Pulmonary artery endothelial cell (primary cell): ENCODE results near the gene ENOX1. TPM values are rescaled to one million over a fixed set of nuclear protein-coding genes. Genes with fewer than 3 reads are reported as not detected.

ENCODE experiments used
- DNase-seq: peaks from one replicate; pipeline ENCODE4 v3.0.0-alpha.2; 2011; ENCODE audit warnings: low read depth, low spot score
- total RNA-seq: library from RNA; depleted of rRNA; stranded (reverse); fragments of >200 nt; gene quantifications from 2 replicates; pipeline ENCODE4 v1.2.3, GENCODE V29; 2014

Gene ENOX1
- total RNA-seq, 1 donor from 2014 or later, result 7.1 TPM

DNA sequence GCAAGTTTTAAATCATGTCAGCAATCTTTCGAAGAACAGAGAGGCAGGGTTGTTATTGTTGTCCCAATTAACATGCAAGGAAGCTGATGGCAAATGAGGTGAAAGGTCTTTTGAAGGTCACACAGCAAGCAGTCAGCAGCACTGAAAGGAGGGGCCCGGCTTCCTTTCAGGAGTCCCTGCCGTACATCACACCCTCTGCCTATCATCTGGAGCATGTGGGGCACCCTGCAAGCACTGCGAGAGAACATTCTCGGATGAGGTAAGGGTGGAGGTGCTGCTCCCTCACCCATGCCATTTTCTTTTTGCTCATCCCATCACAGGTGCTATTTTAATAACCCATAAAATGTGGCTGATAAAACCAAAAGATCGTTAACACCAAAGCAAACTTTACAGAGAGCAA, 111.2 kb downstream of the ENOX1 start:
- no peak for DNase-seq

DNA sequence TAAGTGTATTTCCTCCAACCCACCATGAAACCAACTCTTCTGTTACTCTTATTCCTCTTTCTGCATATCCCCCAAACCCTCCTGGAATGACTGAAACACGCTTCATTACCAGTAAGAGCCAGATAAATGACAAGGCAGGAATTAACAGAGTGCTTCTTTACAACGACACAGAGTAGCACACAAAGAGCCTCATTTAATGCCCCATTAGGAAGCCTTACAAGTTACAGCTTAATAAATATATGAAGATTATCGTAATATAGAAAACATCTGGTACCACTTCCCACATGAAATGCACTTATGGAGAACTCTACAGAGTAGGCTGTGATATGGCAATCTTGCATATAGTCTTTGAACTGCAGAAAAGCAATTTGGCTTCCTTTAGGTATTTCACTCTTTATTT, 116.8 kb downstream of the ENOX1 start:
- DNase-seq, result no peak

DNA sequence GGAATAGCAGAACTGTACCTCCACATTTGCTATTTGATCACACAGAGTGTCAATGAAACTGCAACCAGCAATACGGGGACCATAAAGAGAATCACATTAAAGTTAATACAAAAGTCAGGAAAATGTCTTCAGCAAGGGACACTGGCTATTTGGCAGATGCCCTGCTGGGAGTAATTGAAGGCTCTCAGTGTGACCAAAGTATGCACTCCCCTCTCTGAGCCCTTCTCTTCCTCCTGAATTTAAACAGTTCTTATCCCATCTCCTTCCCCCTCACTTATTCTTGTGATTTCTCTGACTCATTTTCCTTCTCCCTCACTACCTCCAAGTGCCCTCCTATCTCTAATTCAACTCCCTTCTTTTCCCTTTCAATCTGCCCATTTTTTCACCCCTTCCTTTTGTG, 117.7 kb downstream of the ENOX1 start:
- no peak for DNase-seq

DNA sequence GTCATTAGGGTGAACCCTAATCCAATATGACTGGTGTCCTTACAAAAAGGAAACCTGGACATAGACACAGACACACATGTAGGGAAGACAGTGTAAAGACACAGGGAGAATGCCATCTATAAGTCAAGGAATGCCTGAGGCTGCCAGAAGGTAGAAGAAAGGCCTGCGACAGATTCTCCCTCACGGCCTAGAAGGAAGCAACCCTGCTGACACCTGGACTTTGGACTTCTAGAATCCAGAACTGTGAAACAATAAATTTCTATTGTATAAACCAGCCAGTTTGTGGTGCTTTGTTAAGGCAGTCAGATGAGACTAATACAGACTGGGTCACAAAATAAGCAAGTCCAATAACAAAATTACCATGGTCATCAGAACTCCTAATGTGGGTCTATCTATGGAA, 120.4 kb downstream of the ENOX1 start:
- no peak for DNase-seq

DNA sequence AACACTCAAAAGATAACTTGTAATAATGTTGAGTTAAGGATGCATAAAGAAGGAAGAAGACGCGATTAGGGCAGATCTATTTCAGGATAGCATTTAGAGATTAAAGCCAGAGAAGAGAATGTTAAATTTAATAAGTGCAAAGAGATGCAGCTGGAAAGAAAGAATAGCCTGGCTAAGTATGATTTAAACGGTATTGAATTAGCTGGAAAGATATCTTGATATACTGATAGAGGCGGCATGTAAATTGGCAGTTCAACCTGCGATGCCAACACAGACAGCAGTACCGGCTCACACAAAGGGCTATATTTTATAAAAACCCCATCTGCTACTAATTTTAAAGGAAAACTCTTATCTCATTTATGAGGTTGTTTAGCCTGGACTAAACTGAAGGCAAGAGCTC, 121.4 kb downstream of the ENOX1 start:
- no peak for DNase-seq

DNA sequence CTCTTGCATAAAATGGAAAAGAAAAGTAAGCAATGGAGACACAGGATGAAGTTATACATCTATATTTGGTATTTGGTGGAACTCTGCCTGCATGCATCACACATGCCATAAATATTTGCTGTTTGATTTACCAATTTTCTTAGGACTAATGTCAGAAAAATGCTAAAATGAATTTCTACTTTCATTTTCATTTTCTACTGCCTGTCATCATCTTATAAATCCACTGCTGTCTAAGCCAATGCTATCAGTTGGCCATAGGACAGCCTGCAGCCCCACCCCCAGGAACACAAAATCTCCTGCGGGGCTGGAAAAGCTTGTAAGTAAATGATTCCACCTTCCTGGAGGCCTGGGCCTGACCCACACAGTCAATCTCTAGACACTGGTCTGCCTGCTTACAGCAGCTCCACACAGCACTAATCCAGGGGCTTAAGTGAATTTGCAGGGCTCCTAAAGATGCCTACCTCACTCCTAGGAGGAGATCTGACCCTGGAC, 122.0 kb downstream of the ENOX1 start:
- no peak for DNase-seq

DNA sequence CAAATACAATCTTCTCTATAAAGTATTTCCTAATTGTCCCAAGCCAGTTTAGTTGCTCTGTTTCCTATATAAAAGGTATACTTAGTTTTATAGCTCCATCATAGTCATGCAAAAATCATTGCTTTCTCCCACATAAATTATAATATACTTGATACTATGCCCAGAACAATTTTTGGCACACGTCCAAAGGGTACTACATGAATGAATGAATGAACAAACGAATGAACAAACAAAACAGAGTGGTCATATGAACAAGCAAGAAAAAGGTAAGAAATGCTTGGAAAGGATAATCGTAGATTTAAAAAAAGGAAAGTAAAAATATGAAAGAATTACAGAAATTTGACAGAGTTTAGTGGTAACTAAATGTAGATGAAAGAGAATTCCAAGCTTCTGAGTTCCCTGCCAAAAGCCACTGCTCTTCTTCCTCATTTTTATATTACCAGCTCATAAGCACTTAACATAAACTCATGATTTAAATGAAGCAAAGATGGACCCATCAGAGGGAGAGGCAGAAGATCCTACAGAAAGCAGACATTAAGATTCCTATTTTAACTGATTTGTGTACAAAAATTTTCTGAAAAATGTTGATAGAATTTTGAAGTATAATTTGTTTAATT, 123.2 kb downstream of the ENOX1 start:
- no peak for DNase-seq

DNA sequence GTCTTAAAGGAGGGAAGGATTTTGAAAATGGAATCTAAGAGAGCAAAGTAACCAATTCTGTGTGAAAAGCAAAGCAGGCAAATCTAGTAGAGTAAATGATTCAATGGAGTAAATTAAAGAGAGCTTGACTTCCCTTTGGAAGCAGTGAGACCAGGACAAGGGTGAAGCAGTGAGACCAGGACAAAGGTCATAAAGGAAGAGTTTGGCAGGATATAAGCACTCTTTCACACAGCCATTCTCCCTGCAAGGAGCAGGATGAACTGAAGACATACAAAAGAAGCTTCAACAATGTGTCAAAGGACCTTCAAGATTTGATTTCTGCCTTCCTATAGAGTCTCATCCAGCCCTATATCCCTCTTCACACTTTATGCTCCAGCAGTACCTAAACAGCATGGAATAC, 123.8 kb downstream of the ENOX1 start:
- DNase-seq, result no peak

DNA sequence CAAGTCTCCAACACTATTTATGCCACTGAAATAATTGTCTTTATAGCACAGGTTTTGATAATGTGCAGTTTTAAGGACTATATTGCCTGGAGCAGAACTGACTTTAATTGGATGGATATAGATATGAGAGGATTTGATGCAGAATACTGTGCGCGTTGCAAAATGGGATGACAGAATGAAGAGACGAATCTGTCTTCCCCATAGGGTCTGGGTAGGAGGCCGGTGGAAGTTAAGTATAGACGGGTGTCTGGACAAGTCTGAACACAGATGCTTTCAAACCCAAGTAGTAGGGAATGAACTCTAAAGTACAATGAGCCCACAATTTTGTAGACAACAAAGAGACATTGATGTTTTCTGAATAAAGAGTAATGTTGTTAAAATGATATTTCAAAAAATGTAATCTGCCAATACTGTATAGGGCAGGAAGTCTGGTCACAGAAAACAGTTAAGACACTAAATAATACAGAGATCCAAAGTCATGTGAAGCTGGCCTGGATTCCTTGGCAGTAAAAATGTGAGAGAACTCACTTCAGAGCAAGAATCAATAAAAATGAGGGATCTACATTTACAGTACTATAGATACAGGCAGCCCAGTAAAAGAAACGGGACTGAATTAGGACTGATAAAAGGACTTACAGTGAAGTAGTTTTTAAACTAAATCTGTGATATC, 125.5 kb downstream of the ENOX1 start:
- DNase-seq, result no peak

DNA sequence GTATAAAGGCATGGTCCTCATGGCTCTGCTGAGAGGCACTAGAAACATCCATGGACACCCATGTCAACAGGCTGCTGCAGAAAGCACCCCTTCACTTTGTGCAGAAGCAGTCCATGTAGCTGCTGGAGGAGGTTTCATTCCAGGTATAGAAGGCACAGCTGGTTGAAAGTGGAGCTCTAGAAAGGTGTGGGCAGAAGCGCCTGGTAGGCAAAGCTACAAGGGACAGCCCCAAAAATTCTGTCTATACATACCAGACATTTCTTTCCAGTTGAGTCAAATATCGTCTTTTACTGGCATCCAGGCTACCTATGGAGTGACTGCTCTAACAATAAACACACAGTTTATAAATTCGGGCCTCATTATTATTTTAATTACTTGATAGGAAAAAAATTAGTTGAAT, 129.3 kb downstream of the ENOX1 start:
- DNase-seq, result no peak

DNA sequence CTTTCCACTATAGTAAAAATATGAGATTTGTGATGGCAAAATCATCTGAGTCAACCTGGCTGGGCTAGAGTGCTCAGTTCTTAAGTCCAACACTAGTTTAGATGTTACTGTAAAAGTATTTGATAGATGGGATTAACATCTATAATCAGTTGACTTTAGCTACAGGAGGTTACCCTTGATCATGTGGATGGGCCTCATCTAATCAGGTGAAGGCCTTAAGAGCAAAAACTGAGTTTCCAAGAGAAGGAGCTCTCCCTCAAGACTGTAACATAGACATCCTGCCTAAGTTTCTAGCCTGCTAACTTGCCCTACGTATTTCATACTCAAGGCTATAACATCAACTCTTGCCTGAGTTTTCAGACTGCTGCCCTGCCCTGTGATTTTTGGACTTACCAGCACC, 132.8 kb downstream of the ENOX1 start:
- no peak for DNase-seq

DNA sequence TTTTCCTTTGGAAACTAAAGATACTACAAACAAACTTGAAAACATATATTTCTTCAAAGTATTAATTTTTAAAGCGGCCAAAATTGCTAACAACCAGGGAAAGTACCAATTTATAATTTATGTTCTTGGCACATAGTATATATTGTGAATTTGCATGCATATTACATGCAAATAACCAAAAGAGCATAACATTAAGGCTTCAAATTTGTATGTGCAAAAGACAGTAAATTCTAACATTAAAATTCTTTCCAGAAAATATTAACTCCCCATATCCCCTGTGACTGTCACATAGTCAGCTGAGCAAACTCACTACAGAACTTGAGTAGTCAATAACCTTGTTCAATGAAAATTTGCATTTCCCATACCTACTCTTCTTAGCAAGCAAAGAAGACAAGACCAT, 133.4 kb downstream of the ENOX1 start:
- DNase-seq, result no peak

DNA sequence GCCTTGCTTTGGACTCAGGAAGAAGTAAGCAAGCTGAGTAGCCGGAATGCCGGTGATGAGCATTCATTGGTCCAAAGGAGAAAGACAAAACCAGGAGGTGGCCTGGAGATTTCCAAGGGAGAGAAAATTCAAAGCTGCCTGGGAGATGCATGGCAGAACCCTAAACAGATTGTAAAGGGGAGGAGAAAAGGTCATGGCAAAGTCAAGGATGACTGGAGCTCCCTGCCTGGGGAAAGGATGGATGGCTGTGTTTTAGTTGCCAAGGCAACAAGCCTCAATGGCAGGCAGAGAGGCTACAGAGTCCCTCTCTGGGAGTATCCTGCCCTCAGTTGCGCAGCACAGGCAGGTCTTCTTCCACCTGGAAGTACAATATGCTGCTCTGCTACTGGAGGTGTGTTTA, 134.0 kb downstream of the ENOX1 start:
- no peak for DNase-seq

DNA sequence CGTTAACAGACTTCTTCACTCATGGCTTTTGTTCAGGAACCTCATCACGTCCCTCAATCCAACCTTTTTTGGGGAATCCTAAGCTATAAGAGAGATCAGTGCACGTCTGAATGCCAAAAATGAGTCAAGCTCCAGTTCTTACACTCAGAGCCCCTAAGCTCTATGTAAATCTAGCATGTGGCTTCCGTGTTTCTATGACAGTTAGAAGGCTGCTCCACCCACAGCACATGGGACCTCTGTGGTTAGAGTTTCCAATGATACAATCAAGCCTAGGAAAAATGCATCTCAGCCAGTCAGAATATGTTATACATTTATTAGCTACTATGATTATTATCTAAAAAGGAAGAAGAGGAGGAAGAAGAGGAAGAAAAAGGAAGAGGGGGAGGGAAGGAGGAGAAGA, 135.9 kb downstream of the ENOX1 start:
- DNase-seq, result no peak

DNA sequence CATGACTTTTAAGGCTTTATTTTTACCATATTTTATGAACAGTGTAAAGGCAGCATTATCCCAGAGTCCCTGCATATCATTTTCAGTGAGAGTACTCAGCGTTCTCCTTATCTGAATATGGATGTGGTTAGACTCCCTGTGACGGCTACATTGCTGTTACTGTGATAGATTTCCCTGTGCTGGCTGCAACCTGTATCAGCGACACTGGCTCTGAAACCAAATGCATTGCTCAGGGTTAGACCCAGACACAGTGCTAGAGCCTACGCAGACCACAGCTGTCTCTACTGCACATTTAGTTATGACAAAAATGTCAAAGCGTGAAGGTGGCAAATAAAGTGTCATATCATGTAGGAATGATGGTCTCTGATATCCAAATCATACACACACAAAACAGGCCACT, 138.0 kb downstream of the ENOX1 start:
- DNase-seq, result no peak

DNA sequence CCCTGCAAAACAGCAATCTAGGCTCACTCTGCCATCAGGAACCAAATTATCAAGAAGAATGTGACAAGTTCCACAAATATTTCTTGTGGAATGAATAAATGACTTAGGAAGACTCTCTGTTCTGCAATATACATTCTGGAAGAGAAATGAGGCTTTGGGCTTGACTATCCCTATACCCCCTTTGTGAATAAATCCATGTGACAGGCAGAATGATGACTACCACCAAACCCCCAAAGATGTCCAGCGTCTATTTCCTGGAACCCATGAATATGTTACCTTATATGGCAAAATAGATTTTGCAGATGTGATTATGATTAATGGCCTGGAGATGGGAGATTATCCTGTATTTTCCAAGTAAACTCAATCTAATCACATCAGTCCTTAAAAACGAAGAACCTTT, 139.3 kb downstream of the ENOX1 start:
- no peak for DNase-seq

DNA sequence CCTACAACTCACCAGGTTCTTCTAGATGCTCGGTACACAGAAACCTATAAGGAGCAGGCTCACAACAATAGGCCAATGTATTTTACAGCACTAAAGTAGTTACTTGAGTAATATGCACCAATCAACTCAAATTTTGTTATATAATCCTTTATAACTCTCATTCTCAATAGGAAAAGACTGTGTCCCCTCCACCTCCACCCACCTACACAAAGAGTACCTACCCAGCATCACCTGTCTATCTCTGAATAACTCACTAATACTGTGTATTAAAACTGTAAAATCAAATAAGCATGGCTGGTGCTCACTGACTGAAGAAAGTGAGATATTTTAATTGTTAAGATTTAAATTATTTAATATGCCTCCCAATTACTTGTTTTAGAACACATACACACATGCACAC, 146.3 kb downstream of the ENOX1 start:
- DNase-seq, result no peak

DNA sequence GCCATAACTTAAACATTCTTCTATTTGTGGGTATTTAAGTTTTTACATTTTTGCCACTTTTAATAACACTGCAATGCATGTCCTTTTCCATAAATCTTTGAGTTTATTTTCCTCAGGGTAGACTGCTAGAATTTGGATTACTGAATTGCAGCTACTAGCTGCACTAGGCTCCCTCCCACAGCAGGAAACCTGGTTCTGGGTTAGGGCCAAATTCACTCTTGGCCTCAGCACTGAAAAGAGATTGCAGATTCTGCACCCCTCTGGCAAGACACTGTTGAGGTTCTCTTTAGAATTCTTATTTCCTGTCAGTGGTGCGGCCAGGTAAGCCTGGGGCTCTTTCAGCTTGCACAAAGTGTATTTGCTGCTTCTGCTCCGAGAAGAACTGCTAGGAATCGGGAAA, 155.7 kb downstream of the ENOX1 start:
- DNase-seq, result no peak

DNA sequence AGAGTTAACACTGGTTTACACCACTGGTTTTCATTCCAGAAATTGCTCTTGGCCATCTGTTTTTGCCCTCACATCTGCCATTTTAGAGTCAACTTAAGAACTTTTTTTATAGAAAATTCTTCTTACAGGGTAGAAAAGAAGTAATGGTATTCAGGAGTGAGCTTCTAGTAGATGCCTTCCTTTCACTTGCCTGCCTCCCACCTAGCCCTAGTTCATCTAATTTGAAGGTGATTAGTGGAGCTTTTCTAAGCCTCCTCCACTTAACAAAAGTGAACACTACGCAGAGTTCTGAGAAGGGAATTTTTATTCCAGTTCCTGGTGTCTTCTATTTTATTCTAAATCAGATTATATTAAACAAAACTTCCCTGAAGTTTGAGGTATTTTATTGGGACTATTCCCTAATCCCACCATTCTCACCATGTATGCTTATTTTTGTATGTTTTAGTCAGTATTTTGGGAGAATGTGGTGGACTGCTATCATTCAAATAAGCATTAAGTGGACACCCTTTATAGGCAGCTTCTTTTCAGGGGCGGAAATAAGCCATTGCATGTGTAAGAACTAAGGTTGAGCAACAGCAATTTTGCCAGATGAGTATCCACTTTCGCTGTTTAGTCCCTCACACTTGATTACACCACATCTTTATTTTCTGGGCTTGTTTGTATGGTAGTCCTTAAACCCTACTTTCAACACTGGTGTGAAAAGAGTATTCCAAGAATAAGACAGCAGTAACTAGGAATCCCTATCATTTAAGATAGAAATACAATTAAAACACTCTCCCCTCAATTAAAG, 156.9 kb downstream of the ENOX1 start:
- no peak for DNase-seq

DNA sequence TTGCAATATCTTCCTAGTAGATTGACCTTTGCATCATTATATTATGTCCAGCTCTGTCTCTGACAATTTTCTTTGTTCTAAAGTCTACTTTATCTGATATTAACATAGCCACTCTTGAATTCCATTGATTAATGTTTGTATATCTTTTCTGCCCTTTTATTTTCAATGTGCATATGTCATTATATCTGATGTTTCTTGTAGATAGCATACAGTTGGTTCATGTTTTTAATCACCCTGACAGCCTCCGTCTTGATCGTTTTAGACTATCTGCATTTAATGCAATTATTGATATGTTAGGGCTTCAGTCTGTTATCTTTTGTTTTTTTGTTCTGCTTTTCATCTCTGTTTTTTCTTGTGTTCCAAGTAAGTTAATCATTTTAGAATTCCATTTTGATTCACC, 159.8 kb downstream of the ENOX1 start:
- no peak for DNase-seq

DNA sequence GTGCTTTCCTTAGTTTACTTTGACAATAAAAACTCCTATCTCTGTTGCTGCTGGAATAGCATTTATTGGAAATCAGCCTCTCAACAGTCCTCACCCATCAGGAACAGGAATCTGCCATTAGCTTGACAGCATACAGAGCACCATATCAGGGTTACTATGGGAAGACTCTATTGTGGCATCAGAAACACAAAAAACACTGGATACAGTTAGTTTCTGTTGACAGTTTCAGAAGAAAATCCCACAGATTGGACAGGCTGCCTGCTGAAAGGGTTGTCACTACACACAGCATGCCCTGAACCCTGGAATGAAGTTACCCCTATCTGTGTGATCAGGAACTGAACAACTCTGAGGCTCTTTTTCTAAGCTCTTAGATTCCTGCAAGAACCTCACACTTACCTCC, 172.7 kb downstream of the ENOX1 start:
- DNase-seq, result no peak
